K562 treated with DMSO at 1 percent for 48 hours (cell line): ENCODE data around the gene STING1. TPM values are rescaled to one million over a fixed set of nuclear protein-coding genes. Genes with fewer than 3 reads are reported as not detected.

Experiments
- total RNA-seq: library from RNA; unstranded; fragments of 300-600 nt; gene quantifications from 2 replicates; pipeline ENCODE4 v1.2.3, GENCODE V29; 2022; ENCODE audit warnings: low replicate concordance; ENCODE audit errors: extremely low read depth

Gene STING1
- total RNA-seq, result not detected in 2 replicates

DNA sequence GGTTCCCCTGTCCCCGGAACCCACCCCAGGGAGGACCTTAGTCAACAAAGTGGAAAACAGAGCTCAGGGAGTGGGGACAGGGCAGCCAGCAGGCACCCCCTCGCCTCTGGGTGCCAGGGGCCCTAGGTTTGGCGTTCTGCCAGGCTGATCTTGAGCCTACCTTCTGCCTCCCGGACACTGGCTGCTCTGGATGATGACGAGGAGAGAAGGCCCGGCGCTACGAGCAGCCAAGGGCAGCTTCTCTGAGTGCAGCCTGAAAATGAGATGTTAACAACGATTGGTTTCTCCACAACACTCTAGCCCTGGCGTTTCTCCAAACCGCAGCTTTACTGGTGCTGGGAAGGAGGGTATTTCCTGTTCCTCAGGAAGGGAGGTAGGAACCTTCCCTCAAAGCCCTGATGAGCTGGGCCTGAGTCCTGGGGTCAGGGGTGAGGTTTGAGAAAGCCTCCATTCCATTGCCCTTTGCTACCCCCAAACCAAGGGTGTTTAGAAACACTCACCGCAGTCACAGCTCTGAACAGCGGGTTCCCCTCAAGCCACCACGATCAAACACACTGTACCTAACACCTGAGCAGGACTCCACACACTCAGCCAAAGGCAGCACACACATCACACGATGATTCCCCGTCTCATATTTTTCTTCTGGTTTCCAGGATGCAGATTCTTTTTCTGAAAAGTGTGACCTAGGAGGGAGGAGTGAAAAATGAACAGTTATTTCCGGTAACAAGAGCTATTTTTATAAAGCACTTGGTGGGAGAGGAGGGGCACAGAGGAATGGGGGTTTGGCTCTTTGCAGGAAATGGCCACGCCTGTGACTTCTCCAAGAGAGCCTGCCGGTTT, at the start of gene STING1:
Gene STING1 (minus strand): TSS at position 709 of the 840 bp plus-strand sequence. CDS start 1,054 bp downstream, outside the sequence.

DNA sequence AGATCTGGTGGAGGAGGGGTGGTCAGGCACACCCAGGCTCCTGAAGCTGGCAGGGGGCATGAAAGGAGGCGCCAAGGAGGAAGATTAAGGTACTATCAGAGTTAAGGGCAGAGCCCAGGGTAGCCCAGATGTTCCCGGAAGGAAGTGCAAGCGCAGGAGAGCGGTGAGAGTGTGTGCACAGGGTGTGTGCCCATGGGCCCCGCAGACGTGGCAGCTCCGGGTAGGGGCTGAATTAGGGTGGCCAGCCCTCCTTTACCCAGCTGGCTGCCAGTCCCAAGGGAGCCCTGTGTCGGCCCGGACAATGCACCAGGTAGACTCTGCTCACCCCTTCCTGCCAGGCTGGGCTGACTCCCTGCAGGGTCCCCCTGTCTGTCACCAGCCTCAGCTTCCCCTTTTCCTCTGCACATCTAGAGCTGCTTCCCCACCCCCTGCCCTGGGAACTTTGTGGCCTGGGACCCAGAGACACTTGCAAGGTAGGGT, 11.7 kb downstream of the STING1 start, which contains the start of gene SMIM33:
Gene SMIM33 (plus strand): TSS at position 184 of the 480 bp plus-strand sequence. CDS start 118 bp downstream, at position 302.

DNA sequence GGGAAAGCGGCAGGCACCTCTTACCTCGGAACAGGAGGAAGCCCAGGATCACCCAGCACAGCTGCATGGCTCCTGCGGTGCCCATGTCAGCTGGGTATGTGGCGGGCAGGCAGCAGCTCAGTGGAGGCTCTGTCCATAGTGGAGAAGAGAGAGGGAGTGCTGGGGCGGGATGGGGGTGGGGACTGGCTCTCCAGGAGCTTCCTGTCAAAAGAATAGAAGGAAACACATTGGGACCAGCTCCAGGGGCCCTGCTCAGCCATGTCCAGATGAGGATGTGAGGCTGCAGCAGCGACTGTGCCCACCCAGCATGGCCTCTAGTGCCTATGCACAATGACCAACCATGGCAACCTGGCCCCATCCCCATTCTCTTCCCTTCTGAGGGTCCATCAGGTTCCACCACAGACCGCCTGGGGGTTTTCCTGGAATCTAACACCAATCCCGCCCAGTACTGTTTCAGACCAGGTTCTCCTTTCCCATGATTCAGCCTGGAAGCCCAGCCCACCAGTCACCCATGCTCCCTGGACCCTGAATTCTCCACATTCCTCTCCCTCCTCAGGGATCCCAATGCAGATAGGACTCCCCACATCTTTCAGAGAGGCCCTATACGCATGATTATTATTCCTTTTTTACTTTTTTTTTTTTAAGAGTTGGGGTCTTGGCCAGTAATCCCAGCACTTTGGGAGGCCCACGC, 19.8 kb downstream of the STING1 start, which contains the start of gene ECSCR:
Gene ECSCR (minus strand): TSS at position 158 of the 691 bp plus-strand sequence. CDS start 73 bp downstream, at position 85.

DNA sequence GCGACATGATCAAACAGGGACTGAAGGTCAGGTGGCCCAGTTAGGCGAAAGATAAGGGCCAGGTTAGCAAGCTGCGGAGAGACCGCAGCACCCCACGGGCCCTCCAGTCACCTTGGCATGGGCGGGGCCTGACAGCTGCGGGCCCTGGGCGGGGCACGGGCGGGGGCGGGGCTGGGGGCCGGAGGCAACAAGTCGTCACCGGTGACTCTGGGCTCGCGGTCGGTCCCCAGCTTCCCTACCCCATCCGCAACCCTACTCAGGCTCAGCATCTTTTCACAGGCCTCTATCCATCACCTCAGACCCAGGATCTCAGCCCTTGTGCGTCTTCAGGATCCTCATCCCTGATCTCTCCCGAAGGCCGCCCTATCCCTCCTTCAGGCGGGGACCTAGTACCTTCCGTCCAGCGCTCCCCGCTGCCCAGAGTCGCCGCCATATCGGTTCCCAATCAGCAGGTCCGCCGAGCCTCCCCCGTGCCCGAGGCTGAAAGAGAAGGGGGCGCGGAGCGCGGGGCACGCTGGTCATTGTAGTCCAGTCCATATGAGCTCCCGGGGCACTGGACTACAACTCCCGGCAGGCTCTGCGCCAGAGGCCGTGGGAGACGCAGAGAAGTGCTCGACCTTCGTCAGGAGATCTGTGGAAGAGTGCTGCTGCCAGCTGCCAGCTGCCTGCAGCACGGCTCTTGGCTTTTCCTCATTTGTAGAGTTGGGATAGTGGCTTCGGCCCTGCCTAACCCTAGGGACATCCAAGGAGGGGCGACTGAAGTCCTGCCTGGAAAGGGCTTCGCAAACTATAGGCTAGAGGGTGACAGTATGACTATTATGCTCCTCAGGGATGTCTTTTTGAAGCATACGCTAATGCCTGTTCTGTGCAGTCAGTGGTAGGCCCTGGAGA, 43.3 kb downstream of the STING1 start, which contains the start of gene DNAJC18:
Gene DNAJC18 (minus strand): TSS at position 513 of the 891 bp plus-strand sequence. CDS start 80 bp downstream, at position 433.

Other genes starting within 250 kb of the STING1 start
- not detected in 2 replicates for gene MATR3, start 189.0 kb downstream of the STING1 start, total RNA-seq
- gene PAIP2, start 140.9 kb downstream of the STING1 start, total RNA-seq, result not detected in 2 replicates
- not detected in 2 replicates for gene SLC23A1, start 99.5 kb downstream of the STING1 start, total RNA-seq
- not detected in 2 replicates for gene MZB1, start 92.8 kb downstream of the STING1 start, total RNA-seq
- gene PROB1, start 87.7 kb downstream of the STING1 start, total RNA-seq, result not detected in 2 replicates
- gene SPATA24, start 78.7 kb downstream of the STING1 start, total RNA-seq, result not detected in 2 replicates
- gene DNAJC18, start 43.2 kb downstream of the STING1 start, total RNA-seq, result not detected in 2 replicates
- gene ECSCR, start 20.0 kb downstream of the STING1 start, total RNA-seq, result not detected in 2 replicates
- not detected in 2 replicates for gene SMIM33, start 11.8 kb downstream of the STING1 start, total RNA-seq
- gene UBE2D2, start 78.6 kb upstream of the STING1 start, total RNA-seq, result not detected in 2 replicates
- gene CXXC5, start 165.6 kb upstream of the STING1 start, total RNA-seq, result not detected in 2 replicates